ENCODE results near the gene PARG. TPM values are rescaled to one million over a fixed set of nuclear protein-coding genes. Genes with fewer than 3 reads are reported as not detected.
"Not testable (repeated sequence)": the region's sequence is repeated elsewhere in the genome, so short reads cannot be mapped to it uniquely, and the experiment has no call there.

Gene PARG
- 10 to 100 TPM; 32.7 to 34.2 TPM for total RNA-seq

GRCh38 chr10:49941447-49942338 is at the start of gene PARG, which contains the start of gene TIMM23B:
Gene PARG (minus strand): TSS chr10:49942027. CDS start chr10:49941725, 302 bp downstream.
Gene TIMM23B (plus strand): TSS chr10:49942053. CDS start chr10:49942195, 142 bp downstream.
- H3K9me3 Mint-ChIP-seq, H3K27me3 Mint-ChIP-seq, H3K36me3 Mint-ChIP-seq, POLR2A ChIA-PET: not testable (repeated sequence)
- DNase-seq, result peak; percentile 85
- Mint-ChIP-seq H3K4me3 (peak within 1 kb of the TSS; percentile 99), H3K4me1 (peaks cover 22% of the 10 kb centered on the region), H3K27ac (peak within 1 kb of the TSS; percentile 93)
- ATAC-seq (ENCODE audit: low read depth), result peak; percentile 83

- H3K9me3 Mint-ChIP-seq; H3K36me3 Mint-ChIP-seq; H3K27ac Mint-ChIP-seq; H3K4me3 Mint-ChIP-seq; ATAC-seq (ENCODE audit: low read depth); H3K27me3 Mint-ChIP-seq; H3K4me1 Mint-ChIP-seq; DNase-seq; POLR2A ChIA-PET: not testable (repeated sequence)
Measured at GRCh38 chr10:49988376-49988775, 46.5 kb upstream of the PARG start, which contains the start of gene AGAP6. Gene AGAP6 (plus strand): TSS chr10:49988406. CDS start chr10:49988716, 310 bp downstream.

- H3K27ac Mint-ChIP-seq; DNase-seq; ATAC-seq (ENCODE audit: low read depth); H3K9me3 Mint-ChIP-seq; POLR2A ChIA-PET; H3K4me1 Mint-ChIP-seq; H3K4me3 Mint-ChIP-seq; H3K36me3 Mint-ChIP-seq; H3K27me3 Mint-ChIP-seq: not testable (repeated sequence)
Measured at GRCh38 chr10:49987207-49987606, 45.4 kb upstream of the PARG start.

- H3K36me3 Mint-ChIP-seq; ATAC-seq (ENCODE audit: low read depth); H3K4me3 Mint-ChIP-seq; POLR2A ChIA-PET; H3K4me1 Mint-ChIP-seq; DNase-seq; H3K27me3 Mint-ChIP-seq; H3K9me3 Mint-ChIP-seq; H3K27ac Mint-ChIP-seq: not testable (repeated sequence)
Measured at GRCh38 chr10:49977756-49978155, 35.9 kb upstream of the PARG start.

GRCh38 chr10:49972094-49972493 is 30.3 kb upstream of the PARG start:
- H3K27ac Mint-ChIP-seq; H3K4me3 Mint-ChIP-seq; H3K27me3 Mint-ChIP-seq; POLR2A ChIA-PET; DNase-seq; H3K36me3 Mint-ChIP-seq; H3K4me1 Mint-ChIP-seq; ATAC-seq (ENCODE audit: low read depth); H3K9me3 Mint-ChIP-seq: not testable (repeated sequence)

GRCh38 chr10:49971466-49971865 is 29.6 kb upstream of the PARG start:
- DNase-seq; H3K36me3 Mint-ChIP-seq; H3K9me3 Mint-ChIP-seq; H3K4me1 Mint-ChIP-seq; POLR2A ChIA-PET; H3K27ac Mint-ChIP-seq; H3K4me3 Mint-ChIP-seq; ATAC-seq (ENCODE audit: low read depth); H3K27me3 Mint-ChIP-seq: not testable (repeated sequence)

- H3K4me1 Mint-ChIP-seq; H3K27ac Mint-ChIP-seq; H3K9me3 Mint-ChIP-seq; ATAC-seq (ENCODE audit: low read depth); H3K27me3 Mint-ChIP-seq; DNase-seq; H3K36me3 Mint-ChIP-seq; POLR2A ChIA-PET; H3K4me3 Mint-ChIP-seq: not testable (repeated sequence)
Measured at GRCh38 chr10:49970331-49970857, 28.6 kb upstream of the PARG start.

DNA sequence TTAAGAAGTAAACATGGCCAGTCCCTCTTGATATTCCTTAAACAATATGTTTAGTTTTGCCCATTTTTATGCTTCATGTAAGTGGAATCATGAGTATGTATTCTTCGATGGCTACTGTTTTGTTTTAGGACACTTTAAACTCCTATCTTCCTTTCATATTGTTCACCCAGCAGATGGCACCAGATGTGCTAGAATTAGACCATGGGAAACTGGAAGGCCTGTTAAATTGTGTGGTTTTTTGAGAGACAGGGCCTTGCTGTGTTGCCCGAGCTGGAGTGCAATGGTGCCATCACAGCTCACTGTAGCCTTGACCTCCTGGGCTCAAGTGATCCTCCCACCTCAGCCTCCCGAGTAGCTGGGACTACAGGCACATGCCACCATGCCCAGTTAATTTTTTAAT is 11.3 kb upstream of the PARG start:
- DNase-seq; H3K9me3 Mint-ChIP-seq; H3K27ac Mint-ChIP-seq; H3K27me3 Mint-ChIP-seq; POLR2A ChIA-PET; H3K4me3 Mint-ChIP-seq; H3K36me3 Mint-ChIP-seq; H3K4me1 Mint-ChIP-seq; ATAC-seq (ENCODE audit: low read depth): not testable (repeated sequence)

- H3K4me3 Mint-ChIP-seq; H3K9me3 Mint-ChIP-seq; ATAC-seq (ENCODE audit: low read depth); H3K27ac Mint-ChIP-seq; DNase-seq; H3K36me3 Mint-ChIP-seq; H3K27me3 Mint-ChIP-seq; POLR2A ChIA-PET; H3K4me1 Mint-ChIP-seq: not testable (repeated sequence)
Measured at GRCh38 chr10:49952006-49952405, 10.2 kb upstream of the PARG start.

DNA sequence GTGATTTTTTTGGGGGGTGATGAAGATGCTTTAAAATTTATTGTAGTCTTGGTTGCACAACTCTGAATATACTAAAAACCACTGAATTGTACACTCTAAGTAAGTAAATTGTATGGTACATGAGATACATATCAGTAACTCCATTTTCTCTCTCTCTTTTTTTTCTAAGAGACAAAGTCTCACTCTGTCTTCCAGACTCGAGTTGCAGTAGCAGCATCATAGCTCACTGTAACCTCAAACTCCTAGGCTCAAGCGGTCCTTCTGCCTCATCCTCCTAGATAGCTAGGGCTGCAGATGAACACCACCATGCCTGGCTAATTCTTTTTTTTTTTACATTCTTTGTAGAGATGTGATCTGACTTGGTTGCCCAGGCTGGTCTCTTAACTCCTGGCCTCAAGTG is 6.9 kb upstream of the PARG start:
- ATAC-seq (ENCODE audit: low read depth); H3K27me3 Mint-ChIP-seq; H3K9me3 Mint-ChIP-seq; H3K27ac Mint-ChIP-seq; H3K4me3 Mint-ChIP-seq; DNase-seq; H3K4me1 Mint-ChIP-seq; POLR2A ChIA-PET: not testable (repeated sequence)
- H3K36me3 Mint-ChIP-seq, result peaks cover 13% of the 10 kb centered on the region

DNA sequence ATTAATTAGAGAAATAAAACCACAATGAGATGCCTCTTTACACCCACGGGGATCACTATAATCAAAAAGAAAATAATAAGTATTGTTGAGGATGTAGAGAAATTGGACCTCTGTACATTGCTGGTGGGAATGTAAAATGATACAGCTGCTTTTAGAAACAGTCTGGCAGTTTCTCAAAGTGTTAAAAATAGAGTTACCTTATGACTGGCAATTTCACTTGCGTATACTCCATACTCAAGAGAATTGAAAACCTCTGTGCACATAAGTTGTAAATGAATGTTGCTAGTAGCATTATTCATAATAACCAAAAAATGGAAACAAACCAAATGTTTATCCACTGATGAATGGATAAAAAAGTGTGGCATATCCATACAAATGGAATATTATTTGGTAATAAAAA is 6.3 kb upstream of the PARG start:
- H3K4me3 Mint-ChIP-seq; ATAC-seq (ENCODE audit: low read depth); H3K27me3 Mint-ChIP-seq; H3K27ac Mint-ChIP-seq; H3K4me1 Mint-ChIP-seq; POLR2A ChIA-PET; H3K9me3 Mint-ChIP-seq; DNase-seq: not testable (repeated sequence)
- H3K36me3 Mint-ChIP-seq, result peaks cover 13% of the 10 kb centered on the region

DNA sequence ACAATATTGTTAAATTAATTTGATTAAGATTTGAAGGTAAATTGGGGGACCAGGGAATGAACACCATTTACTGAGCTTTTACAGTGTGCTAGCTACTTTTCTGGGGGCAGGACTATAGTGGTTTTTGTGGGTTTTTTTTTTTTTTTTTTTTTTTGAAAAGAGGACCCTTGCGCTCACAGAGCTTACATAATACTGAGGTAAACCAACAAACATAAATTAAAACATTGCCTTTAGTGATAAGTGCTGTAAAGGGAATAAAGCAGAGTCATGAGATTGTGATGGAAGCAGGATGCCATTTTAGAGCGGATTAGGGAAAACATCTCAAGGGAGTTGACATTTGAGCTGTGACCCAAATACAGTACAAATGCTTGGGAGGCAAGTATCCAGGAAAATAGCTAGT is 1.8 kb upstream of the PARG start:
- ATAC-seq (ENCODE audit: low read depth); POLR2A ChIA-PET; H3K9me3 Mint-ChIP-seq; H3K27ac Mint-ChIP-seq; DNase-seq; H3K27me3 Mint-ChIP-seq: not testable (repeated sequence)
- H3K36me3 Mint-ChIP-seq, result peaks cover 14% of the 10 kb centered on the region
- peak overlapping the region; percentile 16 for H3K4me3 Mint-ChIP-seq
- peaks cover 21% of the 10 kb centered on the region for H3K4me1 Mint-ChIP-seq

DNA sequence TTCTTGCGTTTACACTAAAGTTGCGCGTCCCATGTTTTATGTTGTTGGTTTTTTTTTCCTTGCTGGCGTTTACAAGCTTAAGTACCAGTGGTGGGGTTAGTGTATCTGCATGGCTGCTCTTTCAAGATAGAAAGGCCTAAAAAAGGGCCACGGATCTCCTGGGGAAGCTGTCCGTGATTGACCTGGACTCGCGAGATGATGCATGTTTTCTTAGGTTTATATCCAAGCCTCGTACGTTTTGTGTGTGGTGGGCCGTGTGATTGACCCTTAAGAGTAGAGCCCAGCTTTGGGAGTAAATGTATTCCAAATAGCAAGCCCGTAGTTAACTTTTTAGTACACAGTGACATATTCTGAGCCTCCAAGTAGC is 495 bp upstream of the PARG start:
- peak; percentile 35 for ATAC-seq (ENCODE audit: low read depth)
- POLR2A ChIA-PET, H3K9me3 Mint-ChIP-seq, DNase-seq, H3K27me3 Mint-ChIP-seq: not testable (repeated sequence)
- H3K36me3 Mint-ChIP-seq, result peaks cover 12% of the 10 kb centered on the region
- H3K4me1 Mint-ChIP-seq, result peaks cover 22% of the 10 kb centered on the region
- H3K27ac Mint-ChIP-seq, result peak overlapping the region; percentile 93
- H3K4me3 Mint-ChIP-seq, result peak overlapping the region; percentile 99
